AG09309 (cell line): ENCODE data around the gene DENND1A.

Experiments used
- DNase-seq: peaks from one replicate; pipeline ENCODE4 v3.0.0-alpha.2; 2010; ENCODE audit warnings: low read depth
- H3K4me3 ChIP-seq: 2 replicates; pipeline ENCODE4 v1.5.1; 2011; ENCODE audit warnings: mild to moderate bottlenecking, low read depth, low read length, moderate library complexity; ENCODE audit not compliant: control insufficient read depth
- TF ChIP-seq, protein P1 (sequence below): IDR thresholded peaks from 2 replicates; pipeline ENCODE4 v1.5.1; 2011; ENCODE audit warnings: mild to moderate bottlenecking, low read depth, low read length, inconsistent platforms; ENCODE audit not compliant: insufficient read depth, control insufficient read depth; ENCODE audit errors: missing control alignments

The DENND1A gene

DNA sequence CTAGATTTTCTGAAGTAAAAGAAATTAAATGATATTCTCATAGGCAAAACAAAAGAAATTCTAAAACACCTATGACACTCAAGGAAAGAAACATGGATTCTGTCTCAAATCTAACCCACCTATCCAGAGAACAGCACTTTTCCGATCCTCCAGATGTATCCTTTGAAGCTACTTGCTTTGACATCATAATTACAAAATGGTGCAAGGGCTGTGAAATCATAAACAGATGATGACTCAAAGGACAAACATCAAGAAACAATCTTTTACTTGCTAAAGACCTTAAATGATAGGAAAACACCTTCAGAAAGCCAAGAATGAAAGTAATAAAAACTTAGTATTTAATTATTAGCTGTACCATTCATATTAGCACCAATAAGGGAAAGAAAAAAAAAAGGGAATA is 202.6 kb downstream of the DENND1A start:
- TF ChIP-seq, protein P1, sequence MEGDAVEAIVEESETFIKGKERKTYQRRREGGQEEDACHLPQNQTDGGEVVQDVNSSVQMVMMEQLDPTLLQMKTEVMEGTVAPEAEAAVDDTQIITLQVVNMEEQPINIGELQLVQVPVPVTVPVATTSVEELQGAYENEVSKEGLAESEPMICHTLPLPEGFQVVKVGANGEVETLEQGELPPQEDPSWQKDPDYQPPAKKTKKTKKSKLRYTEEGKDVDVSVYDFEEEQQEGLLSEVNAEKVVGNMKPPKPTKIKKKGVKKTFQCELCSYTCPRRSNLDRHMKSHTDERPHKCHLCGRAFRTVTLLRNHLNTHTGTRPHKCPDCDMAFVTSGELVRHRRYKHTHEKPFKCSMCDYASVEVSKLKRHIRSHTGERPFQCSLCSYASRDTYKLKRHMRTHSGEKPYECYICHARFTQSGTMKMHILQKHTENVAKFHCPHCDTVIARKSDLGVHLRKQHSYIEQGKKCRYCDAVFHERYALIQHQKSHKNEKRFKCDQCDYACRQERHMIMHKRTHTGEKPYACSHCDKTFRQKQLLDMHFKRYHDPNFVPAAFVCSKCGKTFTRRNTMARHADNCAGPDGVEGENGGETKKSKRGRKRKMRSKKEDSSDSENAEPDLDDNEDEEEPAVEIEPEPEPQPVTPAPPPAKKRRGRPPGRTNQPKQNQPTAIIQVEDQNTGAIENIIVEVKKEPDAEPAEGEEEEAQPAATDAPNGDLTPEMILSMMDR = no peak
- no peak for DNase-seq

DNA sequence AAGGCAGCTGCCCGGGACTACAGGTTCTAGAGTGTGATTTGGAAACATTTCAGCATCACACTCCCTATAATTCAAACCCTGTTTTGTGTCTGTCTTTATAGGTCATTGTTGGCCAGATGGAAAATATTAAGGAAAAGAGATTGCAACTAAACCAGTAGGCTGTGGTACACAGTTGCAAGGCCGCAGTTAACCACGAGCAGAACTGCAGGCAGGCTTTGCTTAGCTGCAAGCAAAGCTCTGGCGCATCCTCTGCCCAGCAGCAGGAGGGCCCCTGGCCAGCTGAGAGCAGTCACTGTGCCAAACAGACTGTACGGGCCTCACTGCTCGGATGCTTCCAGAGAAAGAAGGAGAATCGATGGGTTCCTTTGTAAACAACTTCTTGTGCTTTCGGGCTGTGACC is 204.5 kb downstream of the DENND1A start:
- TF ChIP-seq, protein P1 = no peak
- peak; percentile 24 for DNase-seq

More for the DNA sequence above, 202.6 kb downstream of the DENND1A start:
- no peak overlapping the region for H3K4me3 ChIP-seq

GRCh38 chr9:123724211-123724796 is 205.6 kb downstream of the DENND1A start:
- peak; percentile 37 for DNase-seq
- TF ChIP-seq, protein P1 = peak; percentile 57
- no peak overlapping the region for H3K4me3 ChIP-seq

More for the DNA sequence above, 204.5 kb downstream of the DENND1A start:
- no peak overlapping the region for H3K4me3 ChIP-seq

DNA sequence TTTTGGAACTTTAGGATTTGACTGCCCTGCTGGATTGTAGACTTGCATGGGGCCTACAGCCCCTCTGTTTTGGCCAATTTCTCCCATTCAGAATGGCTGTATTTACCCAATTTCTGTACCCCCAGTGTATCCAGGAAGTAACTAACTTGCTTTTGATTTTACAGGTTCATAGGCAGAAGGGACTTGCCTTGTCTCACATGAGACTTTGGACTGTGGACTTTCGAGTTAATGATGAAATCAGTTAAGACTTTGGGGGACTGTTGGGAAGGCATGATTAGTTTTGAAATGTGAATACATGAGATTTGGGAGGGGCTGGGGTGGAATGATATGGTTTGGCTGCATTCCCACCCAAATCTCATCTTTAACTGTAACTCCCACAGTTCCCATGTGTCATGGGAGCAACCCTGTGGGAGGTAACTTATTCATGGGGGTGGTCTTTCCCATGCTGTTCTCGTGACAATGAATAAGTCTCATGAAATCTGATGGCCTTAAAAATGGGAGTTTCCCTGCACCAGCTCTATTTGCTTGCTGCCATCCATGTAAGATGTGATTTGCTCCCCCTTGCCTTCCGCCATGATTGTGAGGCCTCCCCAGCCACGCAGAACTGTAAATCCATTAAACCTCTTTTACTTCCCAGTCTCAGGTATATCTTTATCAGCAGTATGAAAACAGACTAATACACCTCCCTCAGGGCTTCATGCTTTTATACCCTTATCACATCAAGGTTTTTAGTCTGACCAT is 206.6 kb downstream of the DENND1A start:
- H3K4me3 ChIP-seq = no peak overlapping the region
- no peak for DNase-seq
- TF ChIP-seq, protein P1 = no peak

DNA sequence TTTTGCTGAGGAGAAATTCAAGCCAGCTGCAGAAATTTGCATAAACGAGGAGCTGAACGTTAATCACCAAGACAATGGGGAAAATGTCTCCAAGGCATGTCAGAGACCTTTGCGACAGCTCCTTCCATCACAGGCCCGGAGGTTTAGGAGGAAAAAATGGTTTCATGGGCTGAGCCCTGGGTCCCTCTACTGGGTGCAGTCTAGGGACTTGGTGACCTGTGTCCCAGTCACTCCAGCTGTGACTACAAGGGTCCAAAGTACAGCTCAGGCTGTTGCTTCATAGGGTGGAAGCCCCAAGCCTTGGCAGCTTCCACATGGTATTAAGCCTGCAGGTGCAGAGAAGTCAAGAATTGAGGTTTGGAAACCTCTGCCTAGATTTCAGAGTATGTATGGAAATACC is 207.5 kb downstream of the DENND1A start:
- TF ChIP-seq, protein P1 = no peak
- H3K4me3 ChIP-seq = no peak overlapping the region

DNA sequence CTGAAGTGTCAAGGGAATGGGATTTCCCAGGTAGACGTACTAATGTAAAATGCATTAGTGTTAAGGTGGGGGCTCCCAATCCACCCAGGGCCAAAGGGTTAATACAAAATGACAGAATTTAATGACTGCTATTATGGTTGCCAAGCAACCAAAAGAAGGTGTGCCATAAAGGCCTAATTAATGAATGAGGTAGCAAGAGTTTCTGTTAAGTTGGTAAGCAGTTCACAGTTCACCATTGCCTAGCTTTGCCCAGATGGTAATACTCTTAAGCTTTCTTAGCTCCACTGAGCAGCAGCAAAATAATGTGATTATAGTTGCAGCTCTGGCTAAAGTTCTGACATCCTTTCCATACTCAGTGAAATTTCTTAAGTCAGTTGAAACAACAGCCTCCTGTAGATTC is 211.7 kb downstream of the DENND1A start:
- H3K4me3 ChIP-seq = no peak overlapping the region
- no peak for DNase-seq
- TF ChIP-seq, protein P1 = no peak

More for the DNA sequence above, 207.5 kb downstream of the DENND1A start:
- no peak for DNase-seq
